IMR-90 (cell line): ENCODE measurements around the gene TRIML1. TPM values are rescaled to one million over a fixed set of nuclear protein-coding genes. Genes with fewer than 3 reads are reported as not detected.

Experiments
- ATAC-seq: fragments of 200-7000 bp; cut with Tn5 transposase; 2 replicates; pipeline ENCODE4 v1.9.1; 2020; ENCODE audit warnings: low read depth, mild to moderate bottlenecking, moderate library complexity
- BruUV-seq: library from RNA; stranded (reverse); fragments of 400-500 nt; replicated peaks from 2 replicates; lab custom pipeline; 2021; lab: Mats Ljungman, UMichigan
- CTCF ChIA-PET: fragments of 300-600 bp; formaldehyde crosslinking; extraction: SDS; loops from one replicate; lab custom pipeline; 2021; ENCODE audit warnings: antibody characterized with exemption; lab: Yijun Ruan, JAX
- POLR2A ChIA-PET: fragments of 300-600 bp; sonication (Branson Sonifier 250); formaldehyde crosslinking; loops from one replicate; lab custom pipeline; 2022; ENCODE audit warnings: antibody characterized with exemption; ENCODE audit not compliant: unreplicated experiment; lab: Charles Lee
- DNase-seq: peaks from one replicate; pipeline ENCODE4 v3.0.0; 2013
- H2AFZ ChIP-seq: replicated peaks from 2 replicates; pipeline ENCODE3; 2013; ENCODE audit warnings: low read length, mild to moderate bottlenecking; ENCODE audit not compliant: poor library complexity
- H2AK5ac ChIP-seq: 2 replicates; pipeline ENCODE4 v1.6.1; 2013; ENCODE audit warnings: low read depth, low read length, inconsistent platforms
- H2AK9ac ChIP-seq: replicated peaks from 2 replicates; pipeline ENCODE3; 2013; ENCODE audit warnings: mild to moderate bottlenecking, low read depth, low read length, moderate library complexity; ENCODE audit not compliant: poor library complexity
- H2BK120ac ChIP-seq: 2 replicates; pipeline ENCODE4 v1.6.1; 2013; ENCODE audit warnings: low read depth, low read length, inconsistent platforms
- H2BK15ac ChIP-seq: 3 replicates; pipeline ENCODE4 v1.6.1; 2013; ENCODE audit warnings: low read depth, low read length, inconsistent platforms
- H2BK20ac ChIP-seq: 2 replicates; pipeline ENCODE4 v1.6.1; 2013; ENCODE audit warnings: low read depth, mild to moderate bottlenecking, inconsistent platforms, low read length, moderate library complexity
- H2BK5ac ChIP-seq: 2 replicates; pipeline ENCODE4 v1.6.1; 2013; ENCODE audit warnings: mild to moderate bottlenecking, low read depth, low read length, inconsistent platforms; ENCODE audit not compliant: poor library complexity, severe bottlenecking
- H3K14ac ChIP-seq: replicated peaks from 2 replicates; pipeline ENCODE4 v1.6.1; 2013; ENCODE audit warnings: low read depth, low read length, inconsistent platforms
- H3K18ac ChIP-seq: 2 replicates; pipeline ENCODE4 v1.6.1; 2013; ENCODE audit warnings: low read depth, low read length, control low read depth
- H3K23ac ChIP-seq: 2 replicates; pipeline ENCODE4 v1.6.1; 2013; ENCODE audit warnings: low read depth, low read length, inconsistent platforms
- H3K27ac ChIP-seq: 2 replicates; pipeline ENCODE4 v1.5.1; 2013; ENCODE audit warnings: mild to moderate bottlenecking, control low read depth, low read length; ENCODE audit not compliant: insufficient read depth
- H3K27me3 ChIP-seq: 2 replicates; pipeline ENCODE4 v1.6.1; 2013; ENCODE audit warnings: low read length; ENCODE audit not compliant: control insufficient read depth, insufficient read depth
- H3K36me3 ChIP-seq: 2 replicates; pipeline ENCODE4 v1.6.1; 2013; ENCODE audit warnings: low read length, mixed read lengths; ENCODE audit not compliant: control insufficient read depth, insufficient read depth
- H3K4ac ChIP-seq: 2 replicates; pipeline ENCODE4 v1.6.1; 2013; ENCODE audit warnings: low read depth, low read length, inconsistent platforms
- H3K4me1 ChIP-seq: 2 replicates; pipeline ENCODE4 v1.6.1; 2013; ENCODE audit warnings: low read length, mixed read lengths; ENCODE audit not compliant: control insufficient read depth, insufficient read depth
- H3K4me2 ChIP-seq: 2 replicates; pipeline ENCODE4 v1.6.1; 2013; ENCODE audit warnings: low read depth, mild to moderate bottlenecking, control low read depth, low read length, moderate library complexity
- H3K4me3 ChIP-seq: 2 replicates; pipeline ENCODE4 v1.5.1; 2013; ENCODE audit warnings: low read depth, mild to moderate bottlenecking, control low read depth, low read length, moderate library complexity; ENCODE audit not compliant: insufficient read depth
- H3K56ac ChIP-seq: 2 replicates; pipeline ENCODE4 v1.6.1; 2013; ENCODE audit warnings: low read length, inconsistent platforms; ENCODE audit not compliant: insufficient read depth; ENCODE audit errors: extremely low read depth
- H3K79me1 ChIP-seq, 2 experiments: 2 replicates each; pipeline ENCODE4 v1.6.1; 2013; ENCODE audit warnings: low read length in 2 of 2, inconsistent platforms in 1 of 2, low read depth in 1 of 2
- H3K9ac ChIP-seq: 2 replicates; pipeline ENCODE4 v1.6.1; 2013; ENCODE audit warnings: low read depth, low read length, control low read depth
- H3K9me1 ChIP-seq: 2 replicates; pipeline ENCODE4 v1.6.1; 2013; ENCODE audit warnings: low read length, inconsistent platforms; ENCODE audit not compliant: insufficient read depth
- H3K9me3 ChIP-seq: 2 replicates; pipeline ENCODE4 v1.6.1; 2013; ENCODE audit warnings: low read length; ENCODE audit not compliant: control insufficient read depth, insufficient read depth
- H4K20me1 ChIP-seq: 2 replicates; pipeline ENCODE4 v1.6.1; 2013; ENCODE audit warnings: low read length, inconsistent platforms; ENCODE audit not compliant: insufficient read depth
- H4K5ac ChIP-seq: 2 replicates; pipeline ENCODE4 v1.6.1; 2013; ENCODE audit warnings: mild to moderate bottlenecking, low read depth, low read length, control low read depth
- H4K8ac ChIP-seq, 2 experiments: 2 replicates each; pipeline ENCODE4 v1.6.1; 2013; ENCODE audit warnings: low read depth in 2 of 2, low read length in 2 of 2, control low read depth in 1 of 2, inconsistent platforms in 1 of 2
- H4K91ac ChIP-seq: 2 replicates; pipeline ENCODE4 v1.6.1; 2013; ENCODE audit warnings: low read depth, low read length, inconsistent platforms; ENCODE audit not compliant: insufficient read depth
- BHLHE40 ChIP-seq: fragments of 150-350 bp; IDR thresholded peaks from 2 replicates; pipeline ENCODE4 v1.6.1; 2016; ENCODE audit warnings: mild to moderate bottlenecking, low read depth, low read length
- CHD1 ChIP-seq: IDR thresholded peaks from 2 replicates; pipeline ENCODE4 v1.6.1; 2012; ENCODE audit warnings: low read depth, low read length, improper control_type of control experiment
- MAZ ChIP-seq: IDR thresholded peaks from 2 replicates; pipeline ENCODE4 v1.6.1; 2012; ENCODE audit warnings: low read depth, mild to moderate bottlenecking, low read length, improper control_type of control experiment, moderate library complexity, borderline replicate concordance
- NFE2L2 ChIP-seq: fragments of 150-350 bp; IDR thresholded peaks from 2 replicates; pipeline ENCODE4 v1.6.1; 2016; ENCODE audit warnings: low read depth, mild to moderate bottlenecking, low read length
- RCOR1 ChIP-seq: IDR thresholded peaks from 2 replicates; pipeline ENCODE4 v1.6.1; 2012; ENCODE audit warnings: mild to moderate bottlenecking, low read length, improper control_type of control experiment; ENCODE audit not compliant: insufficient replicate concordance
- RFX5 ChIP-seq: IDR thresholded peaks from 2 replicates; pipeline ENCODE4 v1.8.0; 2012; ENCODE audit warnings: low read depth, mild to moderate bottlenecking, low read length, moderate library complexity
- SMC3 ChIP-seq: fragments of 150-350 bp; IDR thresholded peaks from 2 replicates; pipeline ENCODE4 v1.6.1; 2016; ENCODE audit warnings: low read depth, mild to moderate bottlenecking, antibody characterized with exemption, low read length, moderate library complexity
- WGBS, 2 experiments: methylation state at CpG; one replicate each; pipeline versions ENCODE4 v1.1.5 to v1.1.7; 2013; ENCODE audit warnings: missing lambda C conversion rate in 2 of 2; ENCODE audit not compliant: insufficient read length in 1 of 2; ENCODE audit errors: extremely low coverage in 2 of 2; 5-methylcytosine and 5-hydroxymethylcytosine counted together
- dilution Hi-C: fragments of 300-500 bp; cut with HindIII; formaldehyde crosslinking; loops from one replicate; pipeline ENCODE4 v1.14.3; 2018; ENCODE audit warnings: low sequenced_read_pairs; ENCODE audit not compliant: unreplicated experiment
- in situ Hi-C: fragments of 300-500 bp; cut with MboI; formaldehyde crosslinking; loops from 3 replicates; pipeline ENCODE4 v1.14.3; 2019; ENCODE audit warnings: low sequenced_read_pairs, inconsistent platforms, mixed read lengths
- intact Hi-C: fragments of 100-400 bp; cut with micrococcal nuclease; formaldehyde crosslinking; loops from 2 replicates; pipeline ENCODE4 v1.10.0; 2022
- polyA plus RNA-seq, 3 experiments: library from polyadenylated mRNA; depleted of rRNA; stranded (reverse); fragments of >200 nt; gene quantifications; 2 replicates each; pipeline ENCODE4 v1.2.3, GENCODE V29; 2012; ENCODE audit warnings: low replicate concordance in 1 of 3
- total RNA-seq: library from RNA; depleted of rRNA; stranded (reverse); fragments of >200 nt; gene quantifications from 2 replicates; pipeline ENCODE4 v1.2.3, GENCODE V29; 2012
- TF ChIP-seq, protein P1 (sequence below): conservative IDR thresholded peaks from 2 replicates; pipeline ENCODE4 v1.5.1; 2012; ENCODE audit warnings: mild to moderate bottlenecking, low read depth, low read length, improper control_type of control experiment
- TF ChIP-seq, protein P2 (sequence below): fragments of 150-350 bp; IDR thresholded peaks from 2 replicates; pipeline ENCODE4 v1.6.1; 2017; ENCODE audit warnings: mild to moderate bottlenecking, antibody characterized with exemption, low read length, low read depth

Gene TRIML1
- total and polyA plus RNA-seq, 2 of the 4 experiments (the other 2 are of a cell fraction) = not detected

DNA sequence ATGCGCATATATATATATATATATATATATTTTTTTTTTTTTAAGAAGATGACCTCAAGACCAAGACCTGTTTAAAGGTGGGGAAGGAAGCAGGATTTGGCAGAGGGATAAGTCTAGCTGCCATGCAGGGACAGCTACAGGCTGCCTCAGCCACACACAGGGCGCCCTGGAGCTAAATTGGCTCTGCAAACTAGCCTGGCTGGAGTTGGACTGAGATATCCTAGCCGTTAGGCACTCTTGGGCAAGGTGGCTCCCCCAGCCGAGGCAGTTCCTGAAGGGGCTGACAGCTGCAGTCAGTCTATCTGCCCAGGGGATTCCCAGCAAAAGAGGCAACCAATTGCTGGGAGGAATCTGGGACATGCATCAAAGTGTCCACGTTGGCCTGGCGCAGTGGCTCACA, 21.9 kb downstream of the TRIML1 start:
- Histone ChIP-seq H4K91ac (no peak overlapping the region), H3K79me1 (no peaks in the 10 kb centered on the region), H3K27ac (no peak overlapping the region), H4K5ac (no peak overlapping the region), H3K9ac (no peak overlapping the region), H4K8ac (no peak overlapping the region), H2AK9ac (no peak overlapping the region), H3K27me3 (no peaks in the 10 kb centered on the region), H2AFZ (no peak overlapping the region), H2BK120ac (no peak overlapping the region), H3K36me3 (no peaks in the 10 kb centered on the region), H3K18ac (no peak overlapping the region), H4K20me1 (no peaks in the 10 kb centered on the region), H3K14ac (no peak overlapping the region), H3K4me2 (no peak overlapping the region), H2BK15ac (no peak overlapping the region), H3K9me3 (no peaks in the 10 kb centered on the region), H2BK5ac (no peak overlapping the region), H3K4me1 (no peaks in the 10 kb centered on the region), H3K23ac (no peak overlapping the region), H2BK20ac (no peak overlapping the region), H3K56ac (no peak overlapping the region), H2AK5ac (no peak overlapping the region), H3K9me1 (no peaks in the 10 kb centered on the region), H3K4ac (no peak overlapping the region), H3K4me3 (no peak overlapping the region)
- ChIA-PET POLR2A (no interaction called here), CTCF (interaction anchor here (0.6 kb wide), 1 partner anchor 27 kb away, joined by 3 read pairs; no protein-coding TSS in a partner anchor)
- 58% methylated on average over 2 of the region's 6 CpGs; no CpG with 5 or more reads in 1 of the 2 experiments for whole genome bisulfite sequencing, 2 experiments
- dilution Hi-C loops (no loop called here), in situ Hi-C loops (no loop called here), intact Hi-C loops (no loop called here)
- TF ChIP-seq, protein P1, sequence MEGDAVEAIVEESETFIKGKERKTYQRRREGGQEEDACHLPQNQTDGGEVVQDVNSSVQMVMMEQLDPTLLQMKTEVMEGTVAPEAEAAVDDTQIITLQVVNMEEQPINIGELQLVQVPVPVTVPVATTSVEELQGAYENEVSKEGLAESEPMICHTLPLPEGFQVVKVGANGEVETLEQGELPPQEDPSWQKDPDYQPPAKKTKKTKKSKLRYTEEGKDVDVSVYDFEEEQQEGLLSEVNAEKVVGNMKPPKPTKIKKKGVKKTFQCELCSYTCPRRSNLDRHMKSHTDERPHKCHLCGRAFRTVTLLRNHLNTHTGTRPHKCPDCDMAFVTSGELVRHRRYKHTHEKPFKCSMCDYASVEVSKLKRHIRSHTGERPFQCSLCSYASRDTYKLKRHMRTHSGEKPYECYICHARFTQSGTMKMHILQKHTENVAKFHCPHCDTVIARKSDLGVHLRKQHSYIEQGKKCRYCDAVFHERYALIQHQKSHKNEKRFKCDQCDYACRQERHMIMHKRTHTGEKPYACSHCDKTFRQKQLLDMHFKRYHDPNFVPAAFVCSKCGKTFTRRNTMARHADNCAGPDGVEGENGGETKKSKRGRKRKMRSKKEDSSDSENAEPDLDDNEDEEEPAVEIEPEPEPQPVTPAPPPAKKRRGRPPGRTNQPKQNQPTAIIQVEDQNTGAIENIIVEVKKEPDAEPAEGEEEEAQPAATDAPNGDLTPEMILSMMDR = no peak
- TF ChIP-seq BHLHE40 = no peak
- TF ChIP-seq SMC3 = no peak
- TF ChIP-seq RFX5 = no peak
- no peak for TF ChIP-seq MAZ
- TF ChIP-seq RCOR1 = no peak
- TF ChIP-seq, protein P2, sequence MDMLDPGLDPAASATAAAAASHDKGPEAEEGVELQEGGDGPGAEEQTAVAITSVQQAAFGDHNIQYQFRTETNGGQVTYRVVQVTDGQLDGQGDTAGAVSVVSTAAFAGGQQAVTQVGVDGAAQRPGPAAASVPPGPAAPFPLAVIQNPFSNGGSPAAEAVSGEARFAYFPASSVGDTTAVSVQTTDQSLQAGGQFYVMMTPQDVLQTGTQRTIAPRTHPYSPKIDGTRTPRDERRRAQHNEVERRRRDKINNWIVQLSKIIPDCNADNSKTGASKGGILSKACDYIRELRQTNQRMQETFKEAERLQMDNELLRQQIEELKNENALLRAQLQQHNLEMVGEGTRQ = no peak
- no peak for TF ChIP-seq NFE2L2
- TF ChIP-seq CHD1 = no peak
- ATAC-seq (no peak), DNase-seq (no peak)
- BruUV-seq = no TSS peak
